Keratinocyte (primary cell): ENCODE data around the gene LAMA2. TPM values are rescaled to one million over a fixed set of nuclear protein-coding genes. Genes with fewer than 3 reads are reported as not detected.

ENCODE experiments used
- DNase-seq: peaks from one replicate; pipeline ENCODE4 v3.0.0-alpha.2; 2011; ENCODE audit warnings: low read depth, missing footprints, low spot score
- FAIRE-seq: peaks from 2 replicates; lab custom pipeline; 2011; peaks lifted over from hg19 to GRCh38; lab: Jason Lieb, UNC
- H2AFZ ChIP-seq: 2 replicates; pipeline ENCODE4 v1.6.0; 2012; ENCODE audit warnings: low read length, control low read depth, inconsistent platforms; ENCODE audit not compliant: control insufficient read depth
- H3K27ac ChIP-seq: 2 replicates; pipeline ENCODE4 v1.5.1; 2011; ENCODE audit warnings: low read length; ENCODE audit not compliant: control insufficient read depth, insufficient read depth
- H3K27me3 ChIP-seq: 3 replicates; pipeline ENCODE4 v1.6.0; 2011; ENCODE audit warnings: low read length; ENCODE audit not compliant: control insufficient read depth, insufficient read depth; ENCODE audit errors: extremely low read depth
- H3K36me3 ChIP-seq, 2 experiments: 2 replicates in 1 of 2; 3 replicates in 1 of 2; pipeline ENCODE4 v1.5.1; 2011; ENCODE audit warnings: low read length in 2 of 2, mild to moderate bottlenecking in 1 of 2; ENCODE audit not compliant: control insufficient read depth in 2 of 2, insufficient read depth in 2 of 2; ENCODE audit errors: extremely low read depth in 1 of 2
- H3K4me1 ChIP-seq: 3 replicates; pipeline ENCODE4 v1.5.1; 2011; ENCODE audit warnings: low read length; ENCODE audit not compliant: control insufficient read depth, insufficient read depth; ENCODE audit errors: extremely low read depth
- H3K4me2 ChIP-seq: 3 replicates; pipeline ENCODE4 v1.6.0; 2011; ENCODE audit warnings: low read depth, low read length; ENCODE audit not compliant: control insufficient read depth, insufficient read depth; ENCODE audit errors: extremely low read depth
- H3K4me3 ChIP-seq, 3 experiments: fragments of 200-600 bp in 1 of 3; sonication (generic) in 1 of 3; 2 replicates in 2 of 3; 3 replicates in 1 of 3; pipeline ENCODE4 v1.5.1; 2011 to 2016; ENCODE audit warnings: low read length in 3 of 3, mild to moderate bottlenecking in 3 of 3, control low read depth in 2 of 3, inconsistent platforms in 1 of 3, low read depth in 1 of 3, mixed read lengths in 1 of 3, mixed run types in 1 of 3, moderate library complexity in 1 of 3; ENCODE audit not compliant: control insufficient read depth in 2 of 3, insufficient read depth in 2 of 3; ENCODE audit errors: extremely low read depth in 1 of 3
- H3K79me2 ChIP-seq: 2 replicates; pipeline ENCODE4 v1.6.0; 2012; ENCODE audit warnings: low read length; ENCODE audit not compliant: control insufficient read depth, insufficient read depth
- H3K9ac ChIP-seq: 3 replicates; pipeline ENCODE4 v1.6.0; 2011; ENCODE audit warnings: low read length; ENCODE audit not compliant: control insufficient read depth, insufficient read depth; ENCODE audit errors: extremely low read depth
- H3K9me1 ChIP-seq: 3 replicates; pipeline ENCODE4 v1.6.0; 2011; ENCODE audit warnings: low read length; ENCODE audit not compliant: control insufficient read depth, insufficient read depth; ENCODE audit errors: extremely low read depth
- H3K9me3 ChIP-seq: 2 replicates; pipeline ENCODE4 v1.5.1; 2012; ENCODE audit warnings: low read depth, low read length; ENCODE audit not compliant: control insufficient read depth
- H4K20me1 ChIP-seq: 3 replicates; pipeline ENCODE4 v1.6.0; 2011; ENCODE audit warnings: low read length; ENCODE audit not compliant: control insufficient read depth, insufficient read depth; ENCODE audit errors: extremely low read depth
- EZH2 ChIP-seq: IDR thresholded peaks from one replicate; pipeline ENCODE4 v1.6.1; 2012; ENCODE audit warnings: inconsistent platforms, mild to moderate bottlenecking, low read length, moderate library complexity
- dilution Hi-C: fragments of 300-500 bp; cut with MboI; formaldehyde crosslinking; loops from one replicate; pipeline ENCODE4 v1.7.0; 2020; ENCODE audit warnings: low sequenced_read_pairs; ENCODE audit not compliant: extremely low pct_ligation_motif_present
- polyA plus RNA-seq, 5 experiments: library from polyadenylated mRNA; depleted of rRNA in 3 of 5; stranded (reverse) in 3 of 5; stranded (forward) in 1 of 5; unstranded in 1 of 5; fragments of >200 nt; gene quantifications; 1 replicate in 1 of 5; 2 replicates in 3 of 5; 3 replicates in 1 of 5; pipeline versions ENCODE4 v1.2.1 to v1.2.3, GENCODE V29; 2011 to 2012; ENCODE audit warnings: missing spikeins in 2 of 5, low read depth in 1 of 5, low replicate concordance in 1 of 5
- TF ChIP-seq, protein P1 (sequence below), 3 experiments: IDR thresholded peaks in 1 of 3; conservative IDR thresholded peaks in 1 of 3; optimal IDR thresholded peaks in 1 of 3; 2 replicates in 2 of 3; 3 replicates in 1 of 3; pipeline versions ENCODE3 to v1.5.1; 2011; ENCODE audit warnings: low read length in 3 of 3, mild to moderate bottlenecking in 3 of 3, moderate library complexity in 2 of 3, control low read depth in 1 of 3, inconsistent platforms in 1 of 3; ENCODE audit not compliant: insufficient read depth in 2 of 3; ENCODE audit errors: extremely low read depth in 1 of 3

The LAMA2 gene
- polyA plus RNA-seq, 1 donor (not counting 4 experiments of a cell fraction or from before 2014, with no cell fraction given), result 1.4 TPM

DNA sequence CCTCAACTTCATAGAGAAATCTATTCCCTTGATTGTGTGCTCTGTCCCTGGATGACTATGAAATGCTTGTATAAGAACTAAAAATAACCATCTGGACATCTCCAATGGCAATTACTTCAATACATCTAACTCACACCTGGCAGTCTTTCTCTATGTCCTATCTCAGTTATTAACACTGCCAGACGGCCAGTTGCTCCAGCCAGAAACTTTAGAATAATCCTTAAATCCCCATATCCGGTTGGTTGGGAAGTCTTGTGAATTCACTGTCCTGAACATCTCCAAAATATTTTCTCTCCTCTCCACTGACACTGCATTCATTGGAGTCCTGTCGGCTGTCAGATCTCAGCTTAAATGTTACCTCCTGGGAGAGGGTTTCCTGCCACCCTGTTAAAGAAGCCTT, 12.2 kb upstream of the LAMA2 start:
- no peak for FAIRE-seq
- H3K36me3 ChIP-seq, result no peaks in the 10 kb centered on the region

DNA sequence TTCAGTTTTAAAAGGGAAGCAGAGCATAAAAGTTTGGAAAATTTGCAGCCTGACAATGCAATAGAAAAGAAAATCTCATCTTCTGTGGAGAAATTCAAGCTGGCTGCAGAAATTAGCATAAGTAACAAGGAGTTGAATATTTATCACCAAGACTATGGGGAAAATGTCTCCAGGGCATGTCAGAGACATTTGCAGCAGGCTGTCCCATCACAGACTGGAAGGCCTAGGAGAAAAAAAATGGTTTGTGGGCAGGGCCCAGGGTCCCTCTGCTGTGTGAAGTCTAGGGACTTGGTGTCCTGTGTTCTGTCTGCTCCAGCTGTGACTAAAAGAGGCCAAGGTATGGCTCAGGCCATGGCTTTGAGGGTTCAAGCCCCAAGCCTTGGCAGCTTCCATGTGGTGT, 8.1 kb upstream of the LAMA2 start:
- no peak for DNase-seq
- H3K4me3 ChIP-seq, result no peak overlapping the region
- FAIRE-seq, result no peak
- H3K4me1 ChIP-seq, result no peaks in the 10 kb centered on the region
- no peak overlapping the region for H3K4me2 ChIP-seq
- H2AFZ ChIP-seq, result no peak overlapping the region
- no peaks in the 10 kb centered on the region for H3K9me3 ChIP-seq
- TF ChIP-seq, protein P1, sequence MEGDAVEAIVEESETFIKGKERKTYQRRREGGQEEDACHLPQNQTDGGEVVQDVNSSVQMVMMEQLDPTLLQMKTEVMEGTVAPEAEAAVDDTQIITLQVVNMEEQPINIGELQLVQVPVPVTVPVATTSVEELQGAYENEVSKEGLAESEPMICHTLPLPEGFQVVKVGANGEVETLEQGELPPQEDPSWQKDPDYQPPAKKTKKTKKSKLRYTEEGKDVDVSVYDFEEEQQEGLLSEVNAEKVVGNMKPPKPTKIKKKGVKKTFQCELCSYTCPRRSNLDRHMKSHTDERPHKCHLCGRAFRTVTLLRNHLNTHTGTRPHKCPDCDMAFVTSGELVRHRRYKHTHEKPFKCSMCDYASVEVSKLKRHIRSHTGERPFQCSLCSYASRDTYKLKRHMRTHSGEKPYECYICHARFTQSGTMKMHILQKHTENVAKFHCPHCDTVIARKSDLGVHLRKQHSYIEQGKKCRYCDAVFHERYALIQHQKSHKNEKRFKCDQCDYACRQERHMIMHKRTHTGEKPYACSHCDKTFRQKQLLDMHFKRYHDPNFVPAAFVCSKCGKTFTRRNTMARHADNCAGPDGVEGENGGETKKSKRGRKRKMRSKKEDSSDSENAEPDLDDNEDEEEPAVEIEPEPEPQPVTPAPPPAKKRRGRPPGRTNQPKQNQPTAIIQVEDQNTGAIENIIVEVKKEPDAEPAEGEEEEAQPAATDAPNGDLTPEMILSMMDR (optimal IDR thresholded peaks at IDR 0.05 in 1 of 3, IDR thresholded peaks at IDR 0.05 in 1 of 3, conservative IDR thresholded peaks at IDR 0.05 in 1 of 3; ENCODE audit: extremely low read depth in 1 of 3, insufficient read depth in 2 of 3, low read length in 3 of 3), result no peak
- TF ChIP-seq EZH2, result no peak
- H3K27me3 ChIP-seq, result no peaks in the 10 kb centered on the region
- dilution Hi-C loops, result no loop called here
- H3K9me1 ChIP-seq, result no peaks in the 10 kb centered on the region
- no peak overlapping the region for H3K27ac ChIP-seq
- no peaks in the 10 kb centered on the region for H3K36me3 ChIP-seq
- H4K20me1 ChIP-seq, result no peaks in the 10 kb centered on the region
- H3K79me2 ChIP-seq, result no peaks in the 10 kb centered on the region
- no peak overlapping the region for H3K9ac ChIP-seq

More for the DNA sequence above, 12.2 kb upstream of the LAMA2 start:
- H4K20me1 ChIP-seq, result no peaks in the 10 kb centered on the region
- no peaks in the 10 kb centered on the region for H3K9me1 ChIP-seq
- H2AFZ ChIP-seq, result no peak overlapping the region
- no peak overlapping the region for H3K4me3 ChIP-seq
- H3K9me3 ChIP-seq, result no peaks in the 10 kb centered on the region
- no peak overlapping the region for H3K9ac ChIP-seq
- H3K79me2 ChIP-seq, result no peaks in the 10 kb centered on the region
- no peaks in the 10 kb centered on the region for H3K4me1 ChIP-seq
- dilution Hi-C loops, result no loop called here
- no peaks in the 10 kb centered on the region for H3K27me3 ChIP-seq
- no peak overlapping the region for H3K4me2 ChIP-seq
- no peak overlapping the region for H3K27ac ChIP-seq
- no peak for DNase-seq
- no peak for TF ChIP-seq EZH2
- TF ChIP-seq, protein P1 (optimal IDR thresholded peaks at IDR 0.05 in 1 of 3, IDR thresholded peaks at IDR 0.05 in 1 of 3, conservative IDR thresholded peaks at IDR 0.05 in 1 of 3; ENCODE audit: extremely low read depth in 1 of 3, insufficient read depth in 2 of 3, low read length in 3 of 3), result no peak
